ENCODE measurements around the gene CNPY1. TPM values are rescaled to one million over a fixed set of nuclear protein-coding genes. Genes with fewer than 3 reads are reported as not detected.
A peak's percentile ranks its signal among the peaks of the same experiment; 100 is the strongest.

CNPY1 gene
- total RNA-seq, 1 experiment from 2014 or later, result not detected

DNA sequence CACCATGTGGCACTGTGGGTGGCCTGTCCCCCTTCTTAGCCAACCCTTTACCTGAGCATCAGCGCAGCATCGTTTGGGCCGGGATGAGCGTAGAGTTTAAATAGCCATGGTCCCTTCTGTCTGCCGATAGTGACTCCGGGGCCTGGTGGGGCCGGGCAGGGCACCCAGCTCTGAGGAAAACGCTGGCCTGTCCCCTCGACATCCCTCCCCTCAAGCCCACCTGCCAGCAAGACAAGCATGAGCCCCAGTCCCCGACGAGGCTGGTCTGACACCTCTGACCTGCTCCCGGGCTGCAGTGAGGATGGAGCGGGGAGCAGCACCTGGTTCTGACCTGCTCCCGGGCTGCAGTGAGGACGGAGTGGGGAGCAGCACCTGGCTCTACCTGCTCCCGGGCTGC lies 31.1 kb upstream of the CNPY1 start:
- no peak overlapping the region for H3K27ac ChIP-seq (ENCODE audit: low read length)
- no TSS peak for BruUV-seq (replicated peaks)
- ATAC-seq (no peak), DNase-seq (ENCODE audit: low read depth, low spot score) (no peak)
- H3K36me3 ChIP-seq (ENCODE audit: control insufficient read depth, insufficient read depth, low read length), result no peaks in the 10 kb centered on the region
- no peak overlapping the region for H3K4me3 ChIP-seq (ENCODE audit: low read depth in 2 of 2, low read length in 2 of 2)
- CTCF ChIA-PET, result no interaction called here
- no peaks in the 10 kb centered on the region for H3K4me1 ChIP-seq (ENCODE audit: control insufficient read depth, insufficient read depth, low read length)
- TF ChIP-seq POLR2AphosphoS5 (IDR thresholded peaks at IDR 0.05; ENCODE audit: low read depth, low read length), result no peak
- no peak for TF ChIP-seq SIN3A (IDR thresholded peaks at IDR 0.05; ENCODE audit: borderline replicate concordance, insufficient read depth, low read depth, low read length)
- TF ChIP-seq, protein P1, sequence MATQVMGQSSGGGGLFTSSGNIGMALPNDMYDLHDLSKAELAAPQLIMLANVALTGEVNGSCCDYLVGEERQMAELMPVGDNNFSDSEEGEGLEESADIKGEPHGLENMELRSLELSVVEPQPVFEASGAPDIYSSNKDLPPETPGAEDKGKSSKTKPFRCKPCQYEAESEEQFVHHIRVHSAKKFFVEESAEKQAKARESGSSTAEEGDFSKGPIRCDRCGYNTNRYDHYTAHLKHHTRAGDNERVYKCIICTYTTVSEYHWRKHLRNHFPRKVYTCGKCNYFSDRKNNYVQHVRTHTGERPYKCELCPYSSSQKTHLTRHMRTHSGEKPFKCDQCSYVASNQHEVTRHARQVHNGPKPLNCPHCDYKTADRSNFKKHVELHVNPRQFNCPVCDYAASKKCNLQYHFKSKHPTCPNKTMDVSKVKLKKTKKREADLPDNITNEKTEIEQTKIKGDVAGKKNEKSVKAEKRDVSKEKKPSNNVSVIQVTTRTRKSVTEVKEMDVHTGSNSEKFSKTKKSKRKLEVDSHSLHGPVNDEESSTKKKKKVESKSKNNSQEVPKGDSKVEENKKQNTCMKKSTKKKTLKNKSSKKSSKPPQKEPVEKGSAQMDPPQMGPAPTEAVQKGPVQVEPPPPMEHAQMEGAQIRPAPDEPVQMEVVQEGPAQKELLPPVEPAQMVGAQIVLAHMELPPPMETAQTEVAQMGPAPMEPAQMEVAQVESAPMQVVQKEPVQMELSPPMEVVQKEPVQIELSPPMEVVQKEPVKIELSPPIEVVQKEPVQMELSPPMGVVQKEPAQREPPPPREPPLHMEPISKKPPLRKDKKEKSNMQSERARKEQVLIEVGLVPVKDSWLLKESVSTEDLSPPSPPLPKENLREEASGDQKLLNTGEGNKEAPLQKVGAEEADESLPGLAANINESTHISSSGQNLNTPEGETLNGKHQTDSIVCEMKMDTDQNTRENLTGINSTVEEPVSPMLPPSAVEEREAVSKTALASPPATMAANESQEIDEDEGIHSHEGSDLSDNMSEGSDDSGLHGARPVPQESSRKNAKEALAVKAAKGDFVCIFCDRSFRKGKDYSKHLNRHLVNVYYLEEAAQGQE (IDR thresholded peaks at IDR 0.05; ENCODE audit: insufficient read depth in 1 of 2, low read depth in 2 of 2, low read length in 1 of 2), result no peak
- no peak for TF ChIP-seq TCF7L2 (IDR thresholded peaks at IDR 0.05; ENCODE audit: low read depth, low read length)
- TF ChIP-seq, protein P2, sequence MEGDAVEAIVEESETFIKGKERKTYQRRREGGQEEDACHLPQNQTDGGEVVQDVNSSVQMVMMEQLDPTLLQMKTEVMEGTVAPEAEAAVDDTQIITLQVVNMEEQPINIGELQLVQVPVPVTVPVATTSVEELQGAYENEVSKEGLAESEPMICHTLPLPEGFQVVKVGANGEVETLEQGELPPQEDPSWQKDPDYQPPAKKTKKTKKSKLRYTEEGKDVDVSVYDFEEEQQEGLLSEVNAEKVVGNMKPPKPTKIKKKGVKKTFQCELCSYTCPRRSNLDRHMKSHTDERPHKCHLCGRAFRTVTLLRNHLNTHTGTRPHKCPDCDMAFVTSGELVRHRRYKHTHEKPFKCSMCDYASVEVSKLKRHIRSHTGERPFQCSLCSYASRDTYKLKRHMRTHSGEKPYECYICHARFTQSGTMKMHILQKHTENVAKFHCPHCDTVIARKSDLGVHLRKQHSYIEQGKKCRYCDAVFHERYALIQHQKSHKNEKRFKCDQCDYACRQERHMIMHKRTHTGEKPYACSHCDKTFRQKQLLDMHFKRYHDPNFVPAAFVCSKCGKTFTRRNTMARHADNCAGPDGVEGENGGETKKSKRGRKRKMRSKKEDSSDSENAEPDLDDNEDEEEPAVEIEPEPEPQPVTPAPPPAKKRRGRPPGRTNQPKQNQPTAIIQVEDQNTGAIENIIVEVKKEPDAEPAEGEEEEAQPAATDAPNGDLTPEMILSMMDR (IDR thresholded peaks at IDR 0.05), result no peak
- in situ Hi-C loops (cut with HindIII; ENCODE audit: low pct_unique_long_range_greater_than_20kb, low sequenced_read_pairs) (no loop called here), intact Hi-C loops (cut with micrococcal nuclease; ENCODE audit: unreplicated experiment) (no loop called here)
- H3K27me3 ChIP-seq (ENCODE audit: control insufficient read depth, insufficient read depth, low read length), result no peaks in the 10 kb centered on the region
- H3K9me3 ChIP-seq (ENCODE audit: control insufficient read depth, insufficient read depth, low read depth, low read length), result no peaks in the 10 kb centered on the region
- POLR2A ChIA-PET, result no interaction called here

DNA sequence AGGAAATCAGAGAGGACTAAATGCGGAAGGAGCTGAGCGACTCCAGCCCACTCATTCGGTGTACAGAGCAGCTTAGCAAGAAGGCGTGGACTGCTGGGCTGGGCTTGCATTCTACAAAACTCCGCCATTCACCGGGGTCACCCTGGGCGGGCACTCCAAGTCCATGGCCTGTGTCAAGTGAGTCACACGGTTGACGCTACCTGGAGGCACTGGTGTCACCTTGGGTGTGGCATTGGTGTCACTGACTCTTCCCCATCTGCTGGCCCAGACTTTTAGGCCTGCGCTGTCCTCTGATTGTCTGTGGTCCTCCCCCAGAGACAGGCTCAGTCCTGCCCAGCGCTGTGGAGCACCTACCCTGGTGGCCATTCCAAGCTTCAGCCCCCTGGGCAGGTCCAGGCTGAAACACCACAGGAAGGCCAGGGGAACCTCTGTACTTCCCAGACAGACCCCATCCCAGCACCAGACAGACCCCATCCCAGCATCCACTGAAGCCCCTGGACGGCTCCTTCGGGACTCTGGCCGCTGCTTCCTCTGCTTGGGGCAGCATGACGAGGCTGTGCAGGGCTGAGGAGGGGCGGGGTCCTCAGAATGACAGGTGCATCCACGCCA lies 30.6 kb upstream of the CNPY1 start:
- Histone ChIP-seq H3K9me3 (ENCODE audit: control insufficient read depth, insufficient read depth, low read depth, low read length) (no peaks in the 10 kb centered on the region), H3K27ac (ENCODE audit: low read length) (no peak overlapping the region), H3K27me3 (ENCODE audit: control insufficient read depth, insufficient read depth, low read length) (no peaks in the 10 kb centered on the region), H3K36me3 (ENCODE audit: control insufficient read depth, insufficient read depth, low read length) (no peaks in the 10 kb centered on the region), H3K4me1 (ENCODE audit: control insufficient read depth, insufficient read depth, low read length) (no peaks in the 10 kb centered on the region), H3K4me3 (ENCODE audit: low read depth in 2 of 2, low read length in 2 of 2) (no peak overlapping the region)
- TF ChIP-seq SIN3A (IDR thresholded peaks at IDR 0.05; ENCODE audit: borderline replicate concordance, insufficient read depth, low read depth, low read length) (no peak), POLR2AphosphoS5 (IDR thresholded peaks at IDR 0.05; ENCODE audit: low read depth, low read length) (no peak), TCF7L2 (IDR thresholded peaks at IDR 0.05; ENCODE audit: low read depth, low read length) (no peak)
- TF ChIP-seq, protein P1 (IDR thresholded peaks at IDR 0.05; ENCODE audit: insufficient read depth in 1 of 2, low read depth in 2 of 2, low read length in 1 of 2), result no peak
- TF ChIP-seq, protein P2 (IDR thresholded peaks at IDR 0.05), result no peak
- intact Hi-C loops (cut with micrococcal nuclease; ENCODE audit: unreplicated experiment) (no loop called here), in situ Hi-C loops (cut with HindIII; ENCODE audit: low pct_unique_long_range_greater_than_20kb, low sequenced_read_pairs) (no loop called here)
- no TSS peak for BruUV-seq (replicated peaks)
- no peak for DNase-seq (ENCODE audit: low read depth, low spot score)
- CTCF ChIA-PET, result no interaction called here
- POLR2A ChIA-PET, result no interaction called here
- peak; percentile 42 for ATAC-seq

Data from Panc1 (cell line).